ENCODE measurements around the gene GYG2.
"Not testable (repeated sequence)": the region's sequence is repeated elsewhere in the genome, so short reads cannot be mapped to it uniquely, and the experiment has no call there.

Gene GYG2

DNA sequence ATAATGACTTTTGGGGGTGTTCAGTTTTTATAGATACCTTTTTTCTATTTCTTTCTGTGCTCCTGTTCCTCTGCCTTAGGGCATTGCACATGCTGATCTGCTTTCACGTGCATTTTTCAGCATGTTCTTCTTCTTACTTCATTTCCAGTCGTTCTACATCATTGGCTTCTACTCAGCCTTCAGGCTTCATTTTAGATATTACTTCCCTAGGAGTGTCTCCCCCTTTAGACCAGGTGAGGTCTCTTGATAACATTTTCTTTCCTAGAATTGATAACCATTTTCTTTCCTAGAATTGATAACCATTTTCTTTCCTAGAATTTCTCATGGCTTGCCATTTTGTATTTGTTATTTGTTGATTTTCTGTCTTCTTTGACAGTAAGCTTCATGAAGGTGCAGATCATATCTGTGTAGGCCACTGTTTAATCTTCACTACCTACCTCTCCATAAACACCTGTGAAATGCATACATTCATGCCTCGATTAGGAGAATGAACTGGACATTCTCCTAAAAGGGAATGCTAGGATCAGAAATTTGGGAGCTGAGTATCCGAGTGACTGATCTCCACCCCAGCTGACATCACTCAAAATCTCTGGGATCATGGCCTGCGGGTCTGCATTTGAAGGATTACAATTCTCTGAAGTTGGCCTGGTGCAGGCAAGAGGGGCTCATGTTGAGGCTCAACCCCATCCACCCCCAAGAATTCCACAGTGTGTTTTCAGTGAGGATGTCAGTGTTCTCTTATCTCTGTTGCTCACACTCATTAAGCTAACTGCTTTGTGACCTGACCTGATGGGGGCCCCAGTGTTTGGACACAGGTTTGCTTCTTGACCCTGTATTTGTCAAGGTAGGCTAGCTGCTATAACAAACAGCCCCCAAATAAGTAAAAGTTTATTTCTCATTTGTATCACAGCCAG is 45.7 kb downstream of the GYG2 start:
- no peak for DNase-seq

DNA sequence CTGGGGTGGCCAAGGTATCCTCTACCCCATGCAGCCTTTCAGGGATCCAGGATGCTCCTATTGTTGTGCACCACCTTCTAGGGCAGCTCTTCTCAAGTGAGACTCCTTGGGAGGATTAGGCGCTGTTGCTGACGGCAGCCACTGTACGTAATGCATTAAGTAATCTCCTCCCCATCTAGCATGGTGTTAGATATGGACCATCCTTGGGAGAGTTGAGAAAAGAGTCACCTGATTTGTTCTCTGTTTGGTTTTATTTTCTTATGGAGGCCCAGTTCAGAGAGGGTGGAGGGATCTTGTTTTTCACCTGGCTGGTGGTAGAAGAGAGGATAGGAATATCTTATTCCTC is 46.4 kb downstream of the GYG2 start:
- DNase-seq = no peak

DNA sequence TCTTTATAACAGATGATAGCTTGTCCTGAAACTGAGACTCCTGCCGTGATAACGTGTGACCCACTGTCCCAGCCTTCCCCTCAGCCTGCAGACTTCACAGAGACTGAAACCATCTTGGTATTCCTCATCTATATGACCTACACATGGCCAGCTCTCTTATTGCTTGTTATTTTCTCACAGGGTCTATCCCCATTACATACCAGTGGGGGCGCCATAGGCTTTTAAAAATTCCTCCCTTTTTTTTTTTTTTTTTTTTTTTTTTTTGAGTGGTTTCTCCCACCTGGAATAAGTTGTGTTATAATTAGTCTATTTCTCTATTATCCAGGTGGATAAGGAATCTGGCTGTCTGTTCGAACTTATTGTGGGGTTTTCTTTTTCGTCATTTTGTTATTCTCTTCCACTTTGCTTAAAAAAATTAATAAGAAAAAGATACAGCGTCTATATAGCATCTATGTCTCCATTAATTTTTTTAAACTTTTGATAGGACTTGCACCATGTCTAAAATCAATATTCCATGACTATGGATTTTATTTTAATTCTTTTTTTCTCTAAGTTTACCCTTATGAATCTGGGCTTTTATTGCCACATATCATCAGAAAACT is 47.2 kb downstream of the GYG2 start:
- DNase-seq = no peak

DNA sequence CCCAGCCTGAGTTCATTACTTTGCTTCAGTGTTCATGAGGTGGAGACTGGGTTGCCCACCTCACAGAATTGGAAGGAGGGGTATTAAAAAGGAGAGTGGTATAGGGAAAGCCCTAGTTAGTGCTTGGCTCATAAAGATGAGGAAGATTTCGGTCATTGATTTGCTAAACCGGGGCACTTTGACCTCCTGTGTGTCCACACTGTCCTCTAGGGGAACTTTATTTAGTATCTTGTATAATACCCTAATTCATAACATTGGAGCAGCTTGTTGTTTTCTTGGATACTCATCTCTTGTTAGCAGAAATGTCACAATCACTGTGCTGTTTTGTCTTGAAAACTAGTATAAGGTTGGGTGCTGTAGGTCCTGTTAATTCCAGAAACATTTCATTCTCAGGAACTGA is 49.8 kb downstream of the GYG2 start:
- no peak for DNase-seq

DNA sequence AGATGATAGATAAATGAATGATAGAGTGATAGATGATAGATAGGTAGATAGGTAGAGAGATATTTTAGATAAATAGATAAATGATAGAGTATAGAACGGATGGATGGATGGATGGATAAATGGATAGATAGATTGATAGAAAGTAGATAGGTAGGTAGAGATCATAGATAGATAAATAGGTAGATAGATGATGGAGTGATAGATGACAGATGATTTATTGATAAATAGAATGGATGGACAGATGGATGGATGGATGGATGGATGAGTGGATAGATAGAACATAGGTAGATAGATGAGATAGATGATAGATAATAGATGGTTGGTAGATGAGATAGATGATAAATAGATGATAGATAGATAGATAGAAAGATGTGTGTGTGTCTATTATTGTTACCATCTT is 50.9 kb downstream of the GYG2 start:
- no peak for DNase-seq

DNA sequence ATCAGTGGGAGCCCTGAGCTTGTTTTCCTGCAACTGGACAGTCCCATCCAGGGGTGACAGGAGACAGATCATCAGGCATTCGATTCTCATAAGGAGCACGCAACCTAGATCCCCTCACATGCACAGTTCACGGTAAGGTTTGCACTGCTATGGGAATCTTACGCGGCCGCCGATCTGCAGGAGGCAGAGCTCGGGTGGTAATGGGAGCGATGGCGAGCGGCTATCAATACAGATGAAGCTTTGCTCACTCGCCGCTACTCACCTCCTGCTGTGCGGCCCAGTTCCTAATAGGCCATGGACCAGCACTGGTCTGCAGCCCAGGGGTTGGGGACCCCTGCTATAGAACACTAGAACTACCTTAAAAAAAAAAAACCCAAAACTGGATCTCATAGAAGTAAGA is 55.0 kb downstream of the GYG2 start:
- no peak for DNase-seq

DNA sequence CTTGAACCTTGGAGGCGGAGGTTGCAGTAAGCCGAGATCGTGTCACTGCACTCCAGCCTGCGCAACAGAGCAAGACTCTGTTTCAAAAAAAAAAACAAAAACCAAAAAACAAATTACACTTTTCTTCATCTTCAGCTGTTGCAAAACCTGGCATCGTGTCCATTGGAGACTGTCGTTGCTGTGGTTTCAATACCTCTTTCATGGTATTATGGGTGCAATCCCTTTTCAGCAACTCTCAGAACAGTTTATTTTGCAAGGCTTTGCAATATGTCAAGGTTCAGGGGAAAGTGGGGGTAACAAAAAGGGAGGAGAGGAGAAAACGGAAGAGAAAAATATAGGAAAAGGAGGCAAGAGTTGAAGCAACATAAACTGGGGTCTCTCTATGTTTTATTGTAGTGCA is 59.6 kb downstream of the GYG2 start:
- no peak for DNase-seq

DNA sequence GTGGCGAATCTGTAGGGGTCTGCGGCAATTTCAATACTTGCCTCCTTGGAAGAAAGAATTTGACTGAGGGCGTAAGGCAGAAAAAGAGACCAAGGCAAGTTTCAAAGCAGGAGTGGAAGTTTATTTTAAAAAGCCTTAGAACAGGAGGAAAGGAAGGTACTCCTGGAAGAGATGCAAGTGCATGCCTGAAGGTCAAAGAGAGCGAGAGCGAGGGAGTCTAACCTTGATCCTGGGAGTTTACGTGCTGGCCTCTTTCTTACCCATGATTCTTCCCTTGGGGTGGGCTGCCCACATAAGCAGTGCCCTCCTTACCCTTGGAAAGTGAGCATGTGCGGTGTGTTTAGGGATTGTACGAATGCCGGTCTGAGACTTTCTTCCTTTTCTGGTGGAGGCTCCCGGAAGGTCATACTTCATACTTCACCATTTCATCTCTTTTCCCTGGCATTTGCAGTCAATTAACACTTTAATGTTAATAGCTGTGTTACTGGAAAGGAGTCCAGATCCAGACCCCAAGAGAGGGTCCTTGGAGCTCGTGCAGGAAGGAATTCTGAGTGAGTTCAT is 60.4 kb downstream of the GYG2 start:
- DNase-seq = no peak

DNA sequence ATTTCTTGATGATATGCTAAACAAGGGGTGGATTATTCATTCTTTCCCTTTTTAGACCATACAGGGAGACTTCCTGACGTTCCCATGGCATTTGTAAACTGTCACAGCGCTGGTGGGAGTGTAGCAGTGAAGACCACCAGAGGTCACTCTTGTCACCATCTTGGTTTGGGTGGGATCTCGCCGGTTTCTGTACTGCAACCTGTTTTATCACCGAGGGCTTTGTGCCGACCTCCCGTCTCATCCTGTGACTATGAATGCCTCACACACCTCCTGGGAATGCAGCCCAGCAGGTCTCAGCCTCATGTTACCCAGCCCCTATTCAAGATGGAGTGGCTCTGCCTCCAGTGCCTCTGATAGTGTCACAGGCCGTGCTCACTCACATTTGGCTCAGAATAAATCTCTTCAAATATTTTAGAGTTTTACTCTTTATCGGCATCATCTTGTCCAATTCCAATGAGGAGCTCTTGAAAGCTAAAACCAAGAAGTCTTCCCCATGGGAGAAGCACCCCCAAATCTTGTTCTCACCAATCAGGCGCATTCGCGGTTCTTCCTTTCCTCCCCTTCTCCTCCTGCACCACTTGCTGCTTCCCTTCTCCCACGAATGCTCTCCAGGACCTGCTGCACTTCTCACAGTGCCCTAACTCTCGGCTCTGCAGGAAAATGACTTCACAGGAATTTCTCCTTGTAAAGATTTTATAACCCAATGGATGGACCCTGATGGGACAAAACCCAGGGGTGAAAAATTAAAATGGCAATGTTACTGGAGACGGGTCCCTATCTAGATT is 61.2 kb downstream of the GYG2 start:
- not testable (repeated sequence) for DNase-seq

DNA sequence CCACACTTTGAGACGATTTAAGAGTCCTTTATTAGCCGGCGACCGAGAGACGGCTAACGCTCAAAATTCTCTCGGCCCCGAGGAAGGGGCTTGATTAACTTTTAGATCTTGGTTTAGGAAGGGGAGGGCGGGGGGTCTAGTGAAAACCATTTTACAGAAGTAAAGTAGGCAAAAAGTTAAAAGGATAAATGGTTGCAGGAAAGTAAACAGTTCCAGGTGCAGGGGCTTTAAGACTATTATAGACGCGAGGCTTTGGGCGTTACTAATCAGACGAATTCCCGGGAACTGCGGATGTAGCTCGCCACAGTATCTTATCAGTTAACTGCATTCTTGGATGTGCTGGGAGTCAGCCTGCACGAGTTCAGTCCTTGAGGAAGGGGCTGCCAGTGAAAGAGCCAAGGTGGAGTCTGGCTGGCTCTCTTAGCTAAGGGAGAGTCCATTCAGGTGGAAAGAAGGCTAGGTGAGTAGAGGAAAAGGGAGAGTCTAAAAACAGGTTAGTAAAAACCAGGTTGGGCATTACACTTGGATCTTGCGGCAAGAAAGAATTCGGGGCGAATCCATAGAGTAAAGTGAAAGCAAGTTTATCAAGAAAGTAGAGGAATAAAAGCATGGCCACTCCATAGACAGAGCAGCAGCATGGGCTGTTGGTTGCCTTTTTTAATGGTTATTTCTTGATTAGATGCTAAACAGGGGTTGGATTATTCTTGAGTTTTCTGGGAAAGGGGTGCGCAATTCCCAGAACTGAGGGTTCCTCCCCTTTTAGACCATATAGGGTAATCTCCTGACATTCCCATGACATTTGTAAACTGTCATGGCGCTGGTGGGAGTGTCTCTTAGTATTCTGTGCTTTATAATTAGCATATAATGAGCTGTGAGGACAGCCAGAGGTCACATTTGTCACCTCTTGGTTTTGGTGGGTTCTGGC is 62.1 kb downstream of the GYG2 start:
- not testable (repeated sequence) for DNase-seq

DNA sequence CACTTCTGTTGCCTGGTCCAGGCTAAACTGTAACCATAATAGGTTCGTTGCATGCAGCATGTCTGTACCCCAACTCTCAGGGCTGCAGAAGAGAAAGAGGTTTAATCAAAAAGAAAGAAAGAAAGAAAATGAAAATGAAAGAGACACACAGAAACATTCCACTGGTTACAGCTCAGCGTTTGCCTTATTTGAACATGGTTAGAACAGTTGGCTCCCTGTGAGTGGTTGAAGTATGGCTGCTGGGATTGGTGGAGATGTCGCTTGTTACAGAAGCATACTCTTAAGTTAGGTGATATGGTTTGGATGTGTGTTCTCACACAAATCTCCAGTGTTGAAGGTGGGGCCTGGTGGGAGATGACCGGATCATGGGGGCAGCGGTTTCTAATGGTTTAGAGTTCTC is 64.1 kb downstream of the GYG2 start:
- no peak for DNase-seq

DNA sequence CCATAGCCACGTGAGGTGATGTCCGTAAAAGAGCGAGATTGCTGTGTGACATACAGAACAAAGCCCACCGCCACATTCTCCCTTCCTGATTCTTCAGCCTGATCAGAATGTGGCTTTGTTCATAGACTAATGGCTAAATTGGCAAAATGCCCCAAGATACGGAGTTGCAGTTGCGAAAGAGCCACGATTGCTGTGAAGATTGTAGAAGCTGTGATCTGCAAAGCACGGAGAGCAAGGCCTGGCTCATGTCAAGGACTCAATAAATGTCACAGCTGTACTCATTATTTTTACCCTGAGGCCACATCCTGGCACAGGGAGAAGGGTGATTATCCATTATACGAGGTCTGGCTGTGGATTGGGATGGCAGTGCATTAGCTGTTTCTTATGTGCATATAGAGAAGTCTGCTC is 66.2 kb downstream of the GYG2 start:
- no peak for DNase-seq

DNA sequence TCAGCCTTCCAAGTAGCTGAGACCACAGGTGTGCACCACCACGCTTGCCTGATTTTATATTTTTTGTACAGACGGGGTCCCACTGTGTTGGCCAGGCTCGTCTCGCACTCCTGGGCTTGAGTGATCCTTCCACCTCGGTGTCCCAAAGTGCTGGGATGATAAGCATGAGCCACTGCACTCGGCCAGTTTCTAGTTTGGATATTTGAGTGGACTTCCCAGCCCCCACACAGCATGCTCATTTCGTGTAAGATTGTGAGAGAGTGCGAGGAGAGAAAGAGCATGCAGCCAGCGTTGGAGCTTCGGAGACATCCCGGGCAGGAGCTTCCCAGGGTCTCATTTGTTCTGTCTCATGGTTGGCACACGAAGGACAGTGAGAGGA is 68.6 kb downstream of the GYG2 start:
- DNase-seq = no peak

DNA sequence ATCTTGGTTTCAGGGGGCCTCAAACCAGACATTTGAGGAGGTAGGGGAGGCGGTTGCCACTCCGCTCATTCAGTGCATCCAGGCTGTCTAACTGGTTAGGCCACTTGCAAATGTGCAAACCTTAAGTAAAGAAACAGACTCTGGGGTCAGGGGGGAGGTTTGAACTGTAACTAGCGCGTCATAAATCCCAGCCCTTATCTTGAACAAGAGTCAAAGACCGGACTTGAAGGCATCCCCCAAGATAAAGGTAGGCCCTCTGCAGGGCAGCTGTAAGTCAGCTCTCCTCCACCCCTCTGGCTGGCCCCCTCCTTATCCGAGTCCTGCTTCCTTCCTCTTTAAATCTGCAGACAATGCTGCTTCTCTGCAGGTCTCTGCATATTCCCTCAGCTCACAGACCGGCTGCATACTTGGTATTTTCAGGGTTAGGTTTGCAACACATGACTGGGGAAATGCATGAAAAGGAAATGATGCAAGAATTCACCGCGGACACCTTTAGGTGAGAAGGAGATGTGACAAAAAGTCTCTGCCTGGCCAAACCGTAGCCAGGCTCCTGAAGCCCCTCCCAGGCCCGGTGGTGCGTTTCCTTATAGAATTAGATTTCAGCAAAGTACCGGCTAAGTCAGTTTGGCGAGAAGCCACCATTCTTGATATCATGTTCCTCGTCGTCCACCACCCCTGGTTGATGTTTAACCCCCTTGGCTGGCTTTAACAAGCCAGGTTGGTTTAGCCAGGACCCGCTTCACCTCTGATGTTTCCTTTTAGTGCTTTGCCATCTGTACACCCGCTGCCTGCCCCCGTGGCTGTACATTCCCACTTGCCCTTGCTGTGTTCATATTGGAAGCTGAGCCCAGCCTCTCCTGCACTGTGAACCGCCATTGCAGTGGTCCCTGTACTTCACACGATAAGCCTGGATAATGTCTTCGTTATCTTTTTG is 69.2 kb downstream of the GYG2 start:
- peak; percentile 1 for DNase-seq

DNA sequence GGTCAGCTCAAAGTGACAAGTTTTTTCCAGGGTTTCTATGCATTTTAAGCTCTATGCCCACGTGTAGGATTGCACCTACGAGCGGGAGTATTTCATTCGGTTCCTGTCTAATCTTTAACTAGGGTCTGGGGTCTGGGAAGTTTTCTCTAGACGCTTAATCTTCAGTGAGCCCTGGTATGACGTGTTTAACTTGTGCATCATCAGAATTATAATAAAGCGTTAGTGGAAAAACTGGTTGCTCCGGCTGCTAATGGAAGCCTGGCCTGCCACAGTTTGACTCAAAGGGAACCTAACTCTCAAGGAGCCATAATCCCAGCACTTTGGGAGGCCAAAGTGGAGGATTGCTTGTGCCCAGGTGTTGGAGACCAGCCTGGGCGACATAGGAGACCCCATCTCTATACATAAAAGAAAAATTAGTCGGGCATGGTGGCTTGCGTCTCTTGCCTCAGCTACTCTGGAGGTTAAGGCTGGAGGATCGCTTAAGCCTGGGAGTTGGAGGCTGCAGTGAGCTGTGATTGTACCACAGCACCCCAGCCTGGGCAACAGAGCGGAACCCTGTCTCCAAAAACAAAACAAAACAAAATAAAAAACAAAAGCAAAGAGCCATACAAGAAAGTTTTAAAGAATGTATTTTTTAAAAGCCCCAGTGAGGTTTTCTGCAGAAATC is 70.2 kb downstream of the GYG2 start:
- no peak for DNase-seq

DNA sequence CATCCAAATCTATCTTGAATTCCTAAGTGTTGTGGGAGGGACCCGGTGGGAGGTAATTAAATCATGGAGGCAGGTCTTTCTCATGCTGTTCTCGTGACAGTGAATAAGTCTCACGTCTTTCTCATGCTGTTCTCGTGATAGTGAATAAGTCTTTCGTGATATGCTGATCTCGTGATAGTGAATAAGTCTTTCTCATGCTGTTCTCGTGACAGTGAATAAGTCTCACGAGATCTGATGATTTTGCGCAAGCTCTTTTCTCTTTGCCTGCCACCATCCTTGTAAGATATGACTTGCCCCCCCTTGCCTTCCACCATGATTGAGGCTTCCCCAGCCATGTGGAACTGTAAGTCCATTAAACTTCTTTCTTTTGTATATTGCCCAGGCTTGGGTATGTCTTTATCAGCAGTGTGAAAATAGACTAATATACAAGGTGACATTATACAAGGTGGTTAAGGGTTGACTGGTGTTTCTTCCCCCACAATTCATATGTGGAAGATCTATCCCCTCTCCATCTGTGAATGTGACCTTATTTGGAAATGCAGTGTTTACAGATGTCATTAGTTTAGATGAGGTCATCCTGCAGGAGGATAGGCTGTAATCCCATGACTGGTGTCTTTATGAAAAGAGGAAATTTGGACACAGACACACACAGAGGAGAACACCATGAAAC is 72.8 kb downstream of the GYG2 start:
- no peak for DNase-seq

DNA sequence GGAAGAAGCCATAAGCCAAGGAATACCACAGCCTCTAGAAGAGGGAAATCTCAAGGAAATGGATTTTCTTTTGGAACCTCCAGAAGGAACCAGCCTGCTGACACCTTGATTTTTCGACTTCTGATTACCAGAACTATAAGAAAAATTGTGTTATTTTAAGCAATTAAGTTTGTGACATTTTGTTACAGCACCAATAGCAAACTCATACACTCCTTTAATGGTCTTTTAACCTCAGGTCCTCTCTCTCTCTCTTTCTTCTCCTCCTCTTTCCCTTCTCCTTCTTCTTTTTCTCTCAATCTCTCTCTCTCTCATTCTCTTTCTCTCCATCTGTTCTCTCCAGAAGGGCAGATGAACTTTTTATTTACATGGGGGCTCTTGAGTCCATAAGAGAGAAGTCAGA is 74.1 kb downstream of the GYG2 start:
- DNase-seq = no peak

DNA sequence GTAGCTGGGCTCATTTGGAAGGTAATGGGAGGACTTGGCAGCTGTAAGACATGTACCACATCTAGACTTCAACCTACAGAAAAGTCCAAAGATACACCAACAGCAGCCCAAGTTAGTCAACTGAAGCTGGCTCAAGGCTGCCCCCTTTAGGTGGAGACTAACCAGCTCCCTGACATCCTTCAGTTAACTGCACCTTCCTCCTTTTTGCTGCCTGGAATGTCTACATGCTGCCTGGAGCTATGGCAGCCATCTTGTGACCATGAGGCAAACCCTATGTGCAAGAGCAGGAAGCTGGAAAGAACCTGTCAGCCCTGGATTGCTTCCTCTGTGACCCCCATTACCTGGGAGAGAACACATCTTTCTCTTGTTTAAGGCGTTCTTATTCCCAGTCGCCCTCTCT is 74.6 kb downstream of the GYG2 start:
- DNase-seq = no peak

DNA sequence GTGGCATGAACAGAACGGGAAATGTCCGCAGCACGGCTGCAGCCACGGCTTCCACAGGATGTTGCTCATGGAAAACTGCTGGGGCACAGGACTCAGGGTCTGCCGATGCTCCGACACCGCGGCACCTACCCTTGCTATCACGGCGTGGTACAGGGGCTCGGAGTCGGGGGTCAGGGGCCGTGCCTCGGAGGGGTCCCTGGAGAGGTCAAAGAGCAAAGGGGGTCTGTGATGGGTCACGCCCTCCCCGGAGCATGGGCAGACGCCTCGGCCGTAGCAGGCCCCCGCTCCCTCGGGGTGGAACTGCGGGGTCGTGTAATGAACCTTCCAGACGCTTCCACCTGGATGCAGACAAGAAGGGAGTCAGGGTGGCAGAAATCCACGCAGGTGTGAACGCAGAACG is 78.6 kb downstream of the GYG2 start:
- no peak for DNase-seq

DNA sequence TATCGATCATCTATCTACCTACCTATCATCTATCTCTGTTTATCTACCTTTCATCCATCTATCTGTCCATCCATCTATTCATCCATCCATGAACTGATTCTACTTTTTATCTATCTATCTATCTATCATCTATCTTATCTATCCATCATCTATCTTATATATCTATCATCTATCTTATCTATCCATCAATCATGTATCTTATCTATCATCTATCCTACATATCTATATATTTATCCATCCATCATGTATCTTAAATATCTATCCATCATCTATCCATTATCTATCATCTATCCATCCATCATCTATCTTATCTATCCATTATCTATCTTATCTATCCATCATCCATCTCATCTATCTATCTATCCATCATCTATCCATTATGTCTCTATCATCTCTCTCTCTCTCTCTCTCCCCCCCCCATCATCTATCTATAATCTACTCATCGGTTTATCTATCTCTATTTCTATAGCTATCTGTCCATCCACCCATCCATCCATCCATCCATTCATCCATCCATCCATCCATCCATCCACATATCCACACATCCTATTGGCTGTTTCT is 79.5 kb downstream of the GYG2 start:
- DNase-seq = no peak

Measured in DMS79 (cell line).